GM19238 (cell line): ENCODE measurements around the gene RIOK1.

Experiments
- DNase-seq: peaks from one replicate; pipeline ENCODE4 v3.0.0; 2011; ENCODE audit warnings: low spot score; ENCODE audit not compliant: insufficient read length

Gene RIOK1

DNA sequence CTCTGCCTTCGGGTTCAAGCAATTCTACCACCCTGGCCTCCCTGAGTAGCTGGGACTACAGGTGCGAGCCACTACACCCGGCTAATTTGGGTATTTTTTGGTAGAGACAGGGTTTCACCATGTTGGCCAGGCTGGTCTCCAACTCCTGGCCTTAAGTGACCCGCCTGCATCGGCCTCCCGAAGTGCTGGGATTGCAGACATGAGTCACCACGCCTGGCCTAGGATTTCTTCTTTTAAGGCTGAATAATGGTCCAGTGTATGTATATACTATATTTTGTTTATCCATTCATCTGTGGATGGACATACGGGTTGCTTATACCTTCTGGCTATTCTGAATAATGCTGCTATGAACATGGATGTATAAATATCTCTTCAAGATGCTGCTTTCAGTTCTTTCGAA, 17.1 kb downstream of the RIOK1 start:
- no peak for DNase-seq

DNA sequence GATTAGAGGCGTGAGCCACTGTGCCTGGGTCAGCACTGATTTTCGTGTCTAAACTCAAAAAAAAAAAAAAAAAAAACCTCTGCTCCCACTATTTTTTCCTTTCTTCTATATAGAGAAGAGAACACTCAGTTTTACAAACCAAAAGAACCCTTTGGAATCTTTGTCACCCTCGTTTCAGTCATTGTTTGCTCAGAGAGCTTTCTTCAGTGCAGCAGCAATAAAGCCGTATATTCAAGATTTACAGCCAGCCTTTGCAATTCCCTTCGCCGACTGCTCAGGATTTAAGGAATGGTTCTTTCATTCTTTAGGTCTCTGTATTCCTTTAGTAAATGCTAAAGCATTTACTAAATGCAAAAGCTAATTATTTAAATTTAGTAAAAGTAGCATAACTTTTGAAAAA, 20.1 kb downstream of the RIOK1 start:
- no peak for DNase-seq

DNA sequence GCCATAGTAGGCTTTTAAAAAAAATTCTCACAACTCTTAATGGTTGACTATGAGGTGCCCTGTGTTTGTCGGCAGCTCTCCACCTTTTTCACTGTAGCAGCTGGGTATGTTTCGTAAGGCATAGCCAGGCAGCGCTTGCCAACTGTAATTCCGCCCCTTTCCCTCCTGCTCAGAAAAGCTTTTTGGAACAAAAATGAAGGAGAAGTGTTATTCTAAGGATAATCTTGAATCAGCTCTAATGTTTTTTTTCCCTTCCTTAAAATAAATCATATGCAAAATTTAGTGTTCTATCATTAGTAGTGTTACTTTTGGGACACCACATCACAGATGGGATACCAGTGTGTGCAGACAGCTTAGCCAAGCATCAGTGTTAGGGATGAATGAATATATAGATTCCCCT, 21.2 kb downstream of the RIOK1 start:
- DNase-seq: no peak

DNA sequence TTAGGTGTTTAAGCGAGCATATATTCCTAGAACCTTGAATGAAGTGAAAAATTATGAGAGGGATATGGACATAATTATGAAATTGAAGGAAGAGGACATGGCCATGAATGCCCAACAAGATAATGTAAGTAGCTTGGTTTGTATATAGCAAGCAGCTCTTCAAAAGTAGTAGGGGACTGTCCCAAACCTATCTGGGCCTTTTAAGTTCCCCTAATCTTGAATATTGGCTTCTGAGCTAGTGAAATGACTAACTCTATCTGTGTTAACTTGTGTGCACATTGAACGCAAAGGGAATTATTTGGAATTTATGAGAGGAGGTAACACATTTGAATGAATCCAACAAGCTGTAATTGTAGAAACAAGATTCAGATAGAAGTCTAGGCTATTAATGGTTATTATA, 21.7 kb downstream of the RIOK1 start:
- no peak for DNase-seq

DNA sequence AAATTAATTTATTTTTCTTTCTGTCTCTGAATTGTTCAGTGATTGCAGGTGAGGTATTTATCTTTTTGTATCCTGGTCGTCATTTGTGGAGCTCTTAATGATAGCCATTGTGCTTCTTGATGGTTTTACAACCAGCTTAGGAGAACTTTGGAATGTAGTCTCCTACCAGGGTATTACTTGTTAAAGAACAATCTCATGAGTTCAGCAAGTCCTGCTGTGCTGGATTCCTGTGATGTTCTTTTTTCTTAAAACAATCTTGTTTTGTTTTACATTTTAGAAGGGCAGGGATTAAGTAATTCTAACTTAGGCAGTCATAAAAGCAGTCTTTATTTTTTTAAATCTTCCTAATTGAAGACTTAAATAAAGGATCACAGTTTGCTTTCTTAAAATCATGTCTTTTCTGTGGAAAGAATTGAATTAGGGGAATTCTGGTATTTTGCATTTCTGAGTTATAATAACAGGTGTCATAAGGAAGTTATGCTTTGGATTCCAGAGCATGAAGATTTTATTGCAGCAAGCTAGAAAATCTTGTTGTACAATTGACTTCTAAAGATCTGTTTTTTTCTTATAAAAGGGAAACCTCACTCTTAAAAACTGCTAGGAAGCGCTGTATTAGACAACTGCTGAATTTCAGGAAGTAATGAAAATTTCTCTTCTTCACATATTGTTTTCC, 23.7 kb downstream of the RIOK1 start:
- no peak for DNase-seq

DNA sequence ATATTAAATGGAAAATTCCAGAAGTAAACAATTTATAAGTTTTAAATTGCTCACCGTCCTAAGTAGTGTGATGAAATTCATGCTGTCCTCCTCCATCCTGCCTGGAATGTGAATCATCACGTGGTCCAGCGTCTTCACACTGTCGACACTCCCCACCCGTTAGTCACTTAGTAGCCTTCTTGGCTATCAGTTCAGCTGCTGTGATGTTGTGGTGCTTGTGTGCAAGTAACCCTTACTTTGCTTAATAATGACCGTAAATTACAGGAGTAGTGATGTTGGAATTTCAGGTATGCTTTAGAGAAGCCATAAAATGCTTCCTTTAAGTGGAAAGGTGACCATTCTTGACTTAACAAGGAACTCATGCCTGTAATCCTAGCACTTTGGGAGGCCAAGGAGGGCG, 25.2 kb downstream of the RIOK1 start:
- DNase-seq: no peak

DNA sequence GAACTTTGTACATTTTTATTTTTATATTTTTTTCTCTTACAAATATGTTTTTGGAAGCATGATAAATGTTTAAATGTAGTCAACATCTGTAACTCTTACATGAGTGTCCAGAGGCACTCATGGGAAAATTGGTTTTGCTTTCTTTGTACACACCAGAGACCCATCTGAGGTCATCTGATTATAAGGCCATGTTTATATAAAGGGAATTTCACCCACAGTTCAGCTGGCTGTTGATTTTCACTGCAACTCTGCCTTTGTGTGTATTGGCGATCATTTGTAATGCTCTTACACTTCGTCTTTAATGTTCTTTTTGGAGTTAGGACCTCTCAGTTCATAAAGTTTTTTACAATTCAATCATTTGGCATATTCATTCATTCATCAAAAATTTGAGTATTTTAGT, 28.1 kb downstream of the RIOK1 start:
- DNase-seq: no peak

DNA sequence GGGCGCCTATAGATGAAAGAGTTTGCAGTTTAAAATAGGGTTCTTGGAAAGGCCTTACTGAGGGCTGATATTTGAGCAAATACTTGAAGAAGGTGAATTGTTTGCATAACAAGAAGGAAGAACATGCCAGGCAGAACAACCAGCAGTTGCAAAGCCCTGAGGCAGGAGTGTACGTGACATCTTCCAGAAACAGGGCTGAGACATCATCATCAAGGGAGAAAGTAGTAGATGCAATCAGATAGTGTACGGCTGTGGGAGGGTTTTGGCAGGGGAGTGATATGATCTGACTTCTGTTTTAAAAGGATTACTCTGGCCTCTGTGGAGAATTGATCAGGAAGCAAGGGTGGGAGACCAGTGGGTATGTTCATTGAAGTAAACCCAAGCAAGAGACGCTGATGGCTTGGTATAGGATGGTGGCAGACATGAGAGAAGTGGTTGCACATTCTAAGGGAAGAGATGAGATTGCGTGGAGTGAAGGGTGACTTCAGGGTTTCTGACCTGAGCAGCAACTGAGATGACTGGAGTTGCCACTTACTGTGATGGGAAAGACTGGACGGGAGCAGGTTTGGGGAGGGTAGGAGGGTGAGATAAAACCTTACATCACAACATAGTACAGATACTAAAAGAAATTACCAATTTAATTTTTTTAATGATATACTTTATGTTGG, 28.8 kb downstream of the RIOK1 start:
- DNase-seq: no peak

DNA sequence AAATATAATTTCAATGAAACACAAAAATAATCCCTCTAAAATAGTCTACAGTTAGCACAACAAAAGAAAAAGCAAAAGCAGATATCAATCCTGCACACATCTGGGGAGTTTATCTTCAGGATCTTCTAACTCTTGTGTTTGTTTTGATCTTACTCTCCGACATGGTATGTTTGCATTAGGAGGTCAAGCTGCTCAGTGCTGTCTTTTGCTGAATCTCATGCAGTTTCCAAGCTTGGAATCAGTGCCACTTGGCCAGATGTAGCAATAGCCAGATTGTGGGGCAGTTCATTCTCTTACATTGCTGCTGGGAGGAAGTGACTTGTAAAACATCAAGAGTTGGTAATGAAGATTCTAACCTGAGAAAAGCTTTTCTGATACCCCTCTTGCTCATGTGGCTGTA, 29.5 kb downstream of the RIOK1 start:
- no peak for DNase-seq

DNA sequence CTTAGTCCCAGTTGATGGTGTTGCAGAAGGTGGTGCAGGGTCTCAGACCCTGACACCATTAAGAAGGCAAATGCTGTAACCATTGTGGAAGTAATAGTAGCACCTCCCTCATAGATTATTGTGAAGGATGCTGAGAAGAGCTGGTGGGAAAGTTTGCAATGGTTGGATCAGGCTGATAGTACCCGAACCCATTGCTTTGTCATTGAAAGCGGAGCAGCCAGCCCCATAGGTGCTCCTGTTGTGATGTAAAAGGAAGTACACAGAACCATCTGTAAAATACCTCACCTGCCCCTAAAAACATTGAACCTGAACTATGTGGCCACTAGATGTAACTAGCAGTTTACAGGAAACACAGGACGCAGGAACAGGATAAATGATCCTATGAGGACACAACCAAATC, 31.5 kb downstream of the RIOK1 start:
- no peak for DNase-seq

DNA sequence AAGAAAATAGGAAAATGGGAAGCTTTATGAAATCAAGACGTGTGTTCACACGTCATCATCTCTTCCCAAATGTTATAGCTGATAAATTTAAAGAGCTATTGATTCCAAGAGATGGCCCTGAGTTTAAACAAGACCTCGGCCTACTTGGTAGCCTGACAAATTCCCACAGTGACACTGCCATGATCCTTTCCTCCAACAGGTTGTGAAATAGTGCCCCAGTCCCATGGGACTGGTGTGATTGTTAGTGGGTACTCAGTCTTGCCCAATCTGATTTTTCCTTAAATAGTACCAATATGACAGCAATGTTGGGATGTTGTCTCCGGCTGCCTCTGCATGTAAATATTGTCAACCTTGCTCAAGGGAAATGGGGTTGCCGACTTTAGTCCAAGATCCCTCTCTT, 34.5 kb downstream of the RIOK1 start:
- no peak for DNase-seq

DNA sequence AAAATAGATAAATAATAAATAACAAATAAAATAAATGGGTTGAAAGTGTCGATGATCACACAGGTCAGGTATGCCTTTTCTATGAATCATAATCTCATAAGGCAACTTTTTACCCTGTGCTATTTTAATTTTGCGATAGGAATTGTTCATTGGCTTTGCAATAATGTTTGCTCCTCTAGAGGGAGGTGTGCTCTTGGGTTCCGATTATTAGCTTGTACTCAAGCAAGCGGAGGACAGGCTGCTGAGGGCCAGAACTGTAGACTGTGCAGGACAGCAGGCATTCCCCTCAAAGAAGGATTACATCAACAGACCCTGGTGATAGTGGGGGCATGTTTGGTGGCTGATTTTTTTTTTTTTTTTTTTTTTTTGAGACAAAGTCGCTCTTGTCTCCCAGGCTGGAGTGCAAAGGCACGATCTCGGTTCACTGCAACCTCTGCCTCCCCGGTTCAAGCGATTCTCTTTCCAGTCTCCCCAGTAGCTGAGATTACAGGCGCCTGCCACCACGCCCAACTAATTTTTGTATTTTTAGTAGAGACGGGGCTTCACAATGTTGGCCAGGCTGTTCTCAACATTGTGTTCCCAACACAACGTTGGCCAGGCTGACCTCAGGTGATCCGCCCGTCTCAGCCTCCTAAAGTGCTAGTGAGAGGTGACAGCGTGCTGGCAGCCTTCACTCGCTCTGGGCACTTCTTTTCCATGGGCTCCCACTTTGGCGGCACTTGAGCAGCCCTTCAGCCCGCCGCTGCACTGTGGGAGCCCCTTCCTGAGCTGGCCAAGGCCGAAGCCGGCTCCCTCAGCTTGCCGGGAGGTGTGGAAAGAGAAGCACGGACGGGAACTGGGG, 35.6 kb downstream of the RIOK1 start:
- DNase-seq: no peak

DNA sequence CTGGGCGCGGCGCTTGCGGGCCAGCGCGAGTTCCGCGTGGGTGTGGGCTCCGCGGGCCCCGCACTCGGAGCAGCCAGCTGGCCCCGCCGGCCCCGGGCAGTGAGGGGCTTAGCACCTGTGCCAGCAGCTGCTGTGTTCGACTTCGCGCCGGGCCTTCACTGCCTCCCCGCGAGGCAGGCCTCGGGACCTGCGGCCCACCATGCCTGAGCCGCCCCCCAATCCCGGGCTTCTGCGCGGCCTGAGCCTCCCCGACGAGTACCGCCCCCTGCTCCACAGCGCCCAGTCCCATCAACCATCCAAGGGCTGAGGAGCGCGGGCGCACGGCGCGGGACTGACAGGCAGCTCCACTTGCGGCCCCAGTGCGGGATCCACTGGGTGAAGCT, 36.2 kb downstream of the RIOK1 start:
- no peak for DNase-seq

DNA sequence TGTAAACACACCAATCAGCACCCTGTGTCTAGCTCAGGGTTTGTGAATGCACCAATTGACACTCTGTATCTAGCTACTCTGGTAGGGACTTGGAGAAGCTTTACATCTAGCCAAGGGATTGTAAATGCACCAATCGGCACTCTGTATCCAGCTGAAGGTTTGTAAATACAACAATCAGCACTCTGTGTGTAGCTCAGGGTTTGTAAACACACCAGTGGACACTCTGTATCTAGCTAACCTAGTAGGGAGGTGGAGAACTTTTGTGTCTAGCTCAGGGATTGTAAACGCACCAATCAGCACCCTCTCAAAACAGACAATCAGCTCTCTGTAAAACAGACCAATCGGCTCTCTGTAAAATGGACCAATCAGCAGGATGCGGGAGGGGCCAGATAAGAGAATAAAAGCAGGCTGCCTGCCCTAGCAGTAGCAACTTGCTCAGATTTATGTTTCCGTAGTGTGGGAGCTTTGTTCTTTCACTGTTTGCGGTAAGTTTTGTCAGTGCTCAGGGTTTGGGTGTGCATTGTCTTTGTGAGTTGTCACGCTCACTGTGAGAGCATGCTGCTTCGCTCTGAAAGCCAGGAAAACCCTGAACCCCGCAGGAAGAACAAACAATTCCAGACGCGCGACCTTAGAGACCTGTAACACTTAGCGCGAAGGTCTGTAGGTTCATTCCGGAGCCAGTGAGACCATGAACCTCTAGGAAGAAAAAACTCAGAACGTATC, 37.0 kb downstream of the RIOK1 start:
- no peak for DNase-seq

DNA sequence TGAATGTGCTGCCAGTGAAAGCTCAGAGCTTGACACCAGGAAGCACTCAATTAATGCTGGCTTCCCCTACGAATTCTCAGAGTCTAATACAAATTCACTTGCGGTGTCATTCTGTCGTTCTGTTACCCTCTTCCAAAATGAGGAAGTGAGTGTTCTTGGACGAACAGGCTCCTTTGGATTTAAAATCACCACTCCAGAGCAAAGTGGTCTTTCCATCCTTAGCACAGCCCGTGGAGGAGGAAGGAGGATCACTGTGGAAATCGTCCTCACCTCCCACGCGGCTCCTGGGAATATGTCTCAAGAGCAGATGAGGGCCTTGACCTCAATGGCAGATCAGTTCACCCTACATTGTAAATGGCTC, 41.7 kb downstream of the RIOK1 start:
- no peak for DNase-seq

DNA sequence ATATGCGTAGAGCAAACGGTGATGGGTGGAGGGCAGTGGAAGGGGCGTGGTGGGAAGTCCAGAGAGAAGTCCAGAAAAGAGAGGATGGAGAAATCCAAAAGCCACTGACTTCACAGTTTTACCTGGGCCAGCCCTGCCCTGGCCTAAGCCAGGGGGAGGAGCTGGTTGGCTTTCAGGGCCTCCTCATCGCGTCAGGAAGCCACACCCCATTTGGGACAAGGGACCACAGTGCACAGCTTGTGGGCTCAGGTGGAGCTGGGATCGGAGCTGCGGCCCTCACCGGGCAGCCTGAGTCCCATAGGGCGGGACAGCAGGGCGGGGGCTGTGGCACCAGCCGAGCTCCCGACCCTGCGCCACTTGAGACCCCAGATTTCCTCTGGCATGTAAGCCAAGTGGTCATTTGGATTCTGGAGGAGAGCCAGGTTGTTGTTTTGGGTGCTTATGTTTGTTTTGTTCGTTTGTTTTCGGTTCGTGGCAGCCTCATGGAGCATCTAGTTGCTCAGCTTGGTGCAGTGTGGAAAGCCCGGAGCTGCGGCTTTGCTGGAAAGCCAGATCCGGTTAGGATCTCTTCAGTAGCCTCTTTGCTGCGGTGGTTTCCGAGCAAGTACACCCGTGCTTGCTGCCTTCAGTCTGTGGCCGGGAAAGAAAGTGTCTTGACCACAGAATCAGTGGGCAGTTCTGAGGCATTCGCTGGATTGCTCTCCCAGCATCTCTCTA, 42.2 kb downstream of the RIOK1 start:
- DNase-seq: no peak

DNA sequence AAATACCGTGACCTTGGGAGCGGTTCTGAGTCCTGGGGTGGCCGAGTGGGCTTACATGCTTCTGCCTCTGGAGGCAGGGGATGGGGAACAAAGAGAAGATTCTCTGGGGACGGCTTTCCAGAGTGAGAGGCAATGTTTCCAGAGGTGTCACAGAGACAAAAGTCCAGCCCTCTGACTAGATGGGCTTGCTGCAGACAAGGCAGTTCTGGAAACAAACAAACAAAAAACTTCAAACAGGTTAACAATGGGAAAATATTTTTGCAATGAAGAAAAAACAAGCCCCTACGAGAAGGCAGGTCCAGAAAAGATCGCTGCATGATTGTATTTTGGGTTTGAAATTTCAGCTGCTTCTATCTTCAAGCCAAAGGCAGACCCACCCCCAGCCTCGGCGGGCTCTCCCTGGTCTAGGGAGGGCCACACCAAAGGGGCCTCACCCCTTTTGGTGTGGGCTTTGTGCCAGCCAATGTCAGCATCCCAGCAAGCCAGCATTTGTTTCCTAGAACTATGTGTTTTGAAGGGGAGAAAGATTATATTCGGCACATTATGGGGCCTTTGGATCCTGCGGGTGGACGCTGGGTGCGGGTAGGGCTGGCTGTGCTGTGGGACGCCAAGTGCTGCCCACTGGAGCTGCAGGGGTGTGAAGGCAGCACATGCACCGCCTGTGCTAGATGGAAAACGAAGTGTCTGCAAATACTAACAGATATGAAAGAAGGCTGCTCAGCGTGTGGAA, 42.9 kb downstream of the RIOK1 start:
- no peak for DNase-seq

DNA sequence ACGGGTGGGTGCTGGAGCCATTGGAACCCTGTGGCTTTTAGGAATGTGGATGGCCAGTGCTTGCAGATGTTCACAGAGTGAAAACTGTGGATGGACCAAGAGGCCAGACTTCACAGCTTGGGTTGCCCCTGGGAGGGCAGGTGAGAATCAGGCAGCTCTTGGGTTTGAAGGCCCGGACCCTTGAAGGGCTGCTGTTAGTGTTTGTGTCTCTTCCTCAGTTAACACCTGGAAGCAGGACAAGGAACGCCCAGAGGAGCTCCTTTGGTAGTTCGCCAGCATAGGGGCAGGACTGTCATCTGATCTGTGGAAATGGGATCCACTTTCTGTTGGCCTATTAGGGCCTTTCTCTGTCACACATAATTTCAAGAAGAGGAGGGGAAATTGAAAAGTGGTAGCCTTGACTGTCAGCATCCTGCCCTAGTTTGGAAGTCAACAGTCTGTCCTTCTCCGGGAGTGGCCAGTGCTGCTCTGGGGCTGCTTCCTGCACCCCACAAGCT, 43.6 kb downstream of the RIOK1 start:
- DNase-seq: no peak

DNA sequence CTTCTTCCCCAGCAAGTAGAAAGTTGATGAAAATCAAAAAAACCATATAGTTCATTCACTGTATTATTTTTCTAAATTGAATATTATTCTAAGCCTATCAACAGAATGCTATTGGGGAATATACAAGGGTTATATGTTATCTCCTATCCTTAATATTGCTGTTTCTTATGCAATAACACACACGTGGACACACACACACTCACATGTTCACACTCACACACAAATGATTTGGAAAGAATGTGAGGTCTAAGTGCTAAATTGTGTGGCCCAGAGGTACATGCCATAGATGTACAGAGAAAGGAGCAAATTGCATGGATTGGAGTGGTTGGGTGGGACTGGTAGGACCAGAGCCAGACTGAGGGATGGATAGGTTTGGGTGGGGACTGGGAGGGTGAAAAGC, 45.1 kb downstream of the RIOK1 start:
- no peak for DNase-seq

DNA sequence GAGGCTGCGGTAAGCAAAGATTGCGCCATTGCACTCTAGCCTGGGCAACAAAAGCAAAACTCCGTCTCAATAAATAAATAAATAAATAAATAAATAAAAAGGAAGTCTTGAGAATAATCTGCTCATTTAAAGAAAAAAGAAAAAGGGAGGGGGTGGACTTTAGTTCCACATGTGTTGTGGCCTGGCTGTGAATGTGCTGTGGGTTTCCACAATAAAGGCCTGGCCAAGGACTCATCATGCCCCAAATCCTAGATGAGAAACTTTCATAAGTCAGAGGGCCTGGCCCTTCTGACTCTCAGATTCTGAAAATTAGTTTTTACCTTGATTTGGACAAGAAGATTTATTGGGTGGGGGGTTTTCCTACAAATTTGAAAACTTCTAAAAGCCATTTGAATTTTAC, 48.4 kb downstream of the RIOK1 start:
- DNase-seq: no peak

DNA sequence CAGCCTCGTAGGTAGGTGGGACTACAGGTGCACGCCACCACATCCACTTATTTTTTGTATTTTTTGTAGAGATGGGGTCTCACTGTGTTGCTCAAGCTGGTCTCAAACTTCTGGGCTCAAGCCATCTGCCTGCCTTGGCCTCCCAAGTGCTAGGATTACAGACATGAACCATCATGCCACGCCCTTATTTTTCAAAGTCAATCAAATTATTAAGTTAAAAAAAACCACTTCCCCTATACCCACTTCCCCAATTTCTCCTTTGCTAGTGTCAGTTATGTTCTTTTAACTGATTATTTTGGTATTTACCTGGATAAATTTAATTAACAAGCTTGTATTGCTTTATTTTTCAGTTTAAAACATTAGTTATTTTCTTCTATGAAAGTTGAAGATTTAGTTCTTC, 49.6 kb downstream of the RIOK1 start:
- no peak for DNase-seq
